HG03442 (cell line): ENCODE measurements around the gene MYH9.

Experiments
- ATAC-seq: cut with Tn5 transposase; IDR thresholded peaks from one replicate; pipeline ENCODE4 v1.9.1; 2021; ENCODE audit warnings: mild to moderate bottlenecking, moderate library complexity; ENCODE audit not compliant: unreplicated experiment

MYH9 gene

GRCh38 chr22:36369004-36369921, 18.5 kb downstream of the MYH9 start:
- ATAC-seq = no peak

- ATAC-seq = no peak
Measured at GRCh38 chr22:36368359-36368983, 19.3 kb downstream of the MYH9 start.

GRCh38 chr22:36367479-36367878, 20.3 kb downstream of the MYH9 start:
- ATAC-seq = no peak

- no peak for ATAC-seq
Measured at GRCh38 chr22:36367066-36367465, 20.7 kb downstream of the MYH9 start.

- no peak for ATAC-seq
Measured at GRCh38 chr22:36366291-36366708, 21.5 kb downstream of the MYH9 start.

GRCh38 chr22:36365020-36365411, 22.8 kb downstream of the MYH9 start:
- ATAC-seq = no peak

GRCh38 chr22:36364255-36365019, 23.3 kb downstream of the MYH9 start:
- no peak for ATAC-seq

GRCh38 chr22:36363349-36363981, 24.3 kb downstream of the MYH9 start:
- ATAC-seq = no peak

GRCh38 chr22:36362932-36363331, 24.8 kb downstream of the MYH9 start:
- ATAC-seq = no peak

GRCh38 chr22:36362075-36362474, 25.7 kb downstream of the MYH9 start:
- ATAC-seq = no peak

- ATAC-seq = no peak
Measured at GRCh38 chr22:36360871-36361383, 26.8 kb downstream of the MYH9 start.

GRCh38 chr22:36360011-36360410, 27.8 kb downstream of the MYH9 start:
- no peak for ATAC-seq

- ATAC-seq = no peak
Measured at GRCh38 chr22:36359470-36359996, 28.2 kb downstream of the MYH9 start.

GRCh38 chr22:36358533-36359469, 29.0 kb downstream of the MYH9 start:
- no peak for ATAC-seq

- ATAC-seq = no peak
Measured at GRCh38 chr22:36356708-36357624, 30.8 kb downstream of the MYH9 start.

- ATAC-seq = no peak
Measured at GRCh38 chr22:36355894-36356293, 31.9 kb downstream of the MYH9 start.

- no peak for ATAC-seq
Measured at GRCh38 chr22:36355362-36355761, 32.4 kb downstream of the MYH9 start.

- no peak for ATAC-seq
Measured at GRCh38 chr22:36352803-36353507, 34.8 kb downstream of the MYH9 start.
